ENCODE data around the gene AFG1L. TPM values are rescaled to one million over a fixed set of nuclear protein-coding genes. Genes with fewer than 3 reads are reported as not detected.
"Not testable (repeated sequence)": the region's sequence is repeated elsewhere in the genome, so short reads cannot be mapped to it uniquely, and the experiment has no call there.

The AFG1L gene
- polyA plus RNA-seq, 1 of the 3 experiments (the other 2 are of a cell fraction): 0.71 TPM

- 94% methylated on average over 3 of the region's 3 CpGs for WGBS (ENCODE audit: low lambda C conversion rate)
- Histone ChIP-seq H3K9me3 (no peaks in the 10 kb centered on the region), H3F3A (replicated peaks; ENCODE audit: insufficient read depth) (no peaks in the 10 kb centered on the region), H3K4me1 (ENCODE audit: control insufficient read depth in 1 of 2, insufficient read depth in 2 of 2, low read depth in 1 of 2, low read length in 1 of 2) (no peaks in the 10 kb centered on the region), H3K27ac (ENCODE audit: low read depth in 2 of 2, low read length in 1 of 2) (no peak overlapping the region), H4K20me1 (ENCODE audit: insufficient read depth) (no peaks in the 10 kb centered on the region), H3K27me3 (ENCODE audit: insufficient read depth) (no peaks in the 10 kb centered on the region), H3K4me3 (ENCODE audit: low read depth in 2 of 2, low read length in 1 of 2) (no peak overlapping the region; a peak in 1 of 4 replicates), H3K9me2 (no peaks in the 10 kb centered on the region), H3K79me2 (ENCODE audit: insufficient read depth) (no peaks in the 10 kb centered on the region), H2AFZ (ENCODE audit: low read depth) (no peak overlapping the region), H3K36me3 (replicated peaks in 1 of 2; ENCODE audit: control insufficient read depth in 1 of 2, insufficient read depth in 2 of 2, low read length in 1 of 2) (no peaks in the 10 kb centered on the region), H3K4me2 (no peak overlapping the region), H3K9ac (no peak overlapping the region)
- CTCF ChIA-PET: no interaction called here
- POLR2A ChIA-PET: interaction anchor here (0.6 kb wide), 1 partner anchor 58 kb away, joined by 3 read pairs; no protein-coding TSS in a partner anchor
- no peak for DNase-seq
- no peak for TF ChIP-seq USF1 (IDR thresholded peaks at IDR 0.05; ENCODE audit: borderline replicate concordance, low read depth)
- TF ChIP-seq EP300 (IDR thresholded peaks at IDR 0.05; ENCODE audit: borderline replicate concordance in 1 of 2, low read depth in 1 of 2, low read length in 1 of 2): no peak
- no peak for TF ChIP-seq POLR2AphosphoS5 (IDR thresholded peaks at IDR 0.05; ENCODE audit: low read depth, low read length)
- no peak for TF ChIP-seq FOXJ3 (CRISPR knock-in tag; IDR thresholded peaks at IDR 0.05)
Measured at GRCh38 chr6:108446629-108447150, 151.8 kb downstream of the AFG1L start.

- H3K36me3 ChIP-seq (replicated peaks in 1 of 2; ENCODE audit: control insufficient read depth in 1 of 2, insufficient read depth in 2 of 2, low read length in 1 of 2): no peaks in the 10 kb centered on the region
- POLR2A ChIA-PET: no interaction called here
- H3K27me3 ChIP-seq (ENCODE audit: insufficient read depth): no peaks in the 10 kb centered on the region
- CTCF ChIA-PET: no interaction called here
- no peak overlapping the region for H2AFZ ChIP-seq (ENCODE audit: low read depth)
- H3K9me2 ChIP-seq: no peaks in the 10 kb centered on the region
- peaks cover 1% of the 10 kb centered on the region for H3F3A ChIP-seq (replicated peaks; ENCODE audit: insufficient read depth)
- H4K20me1 ChIP-seq (ENCODE audit: insufficient read depth): no peaks in the 10 kb centered on the region
- 93% methylated on average over 1 of the region's 1 CpG for WGBS (ENCODE audit: low lambda C conversion rate)
- H3K9me3 ChIP-seq: no peaks in the 10 kb centered on the region
- no peak overlapping the region for H3K4me3 ChIP-seq (ENCODE audit: low read depth in 2 of 2, low read length in 1 of 2)
- H3K9ac ChIP-seq: no peak overlapping the region
- DNase-seq: no peak
- no peak overlapping the region for H3K4me2 ChIP-seq
- no peaks in the 10 kb centered on the region for H3K79me2 ChIP-seq (ENCODE audit: insufficient read depth)
- H3K27ac ChIP-seq (ENCODE audit: low read depth in 2 of 2, low read length in 1 of 2): no peak overlapping the region
- H3K4me1 ChIP-seq (ENCODE audit: control insufficient read depth in 1 of 2, insufficient read depth in 2 of 2, low read depth in 1 of 2, low read length in 1 of 2): 0 out of 4 replicates have a peak, but pooled peaks cover 0 to 7% of the 10 kb centered on the region in 2 experiments
- no peak for TF ChIP-seq IRF3 (IDR thresholded peaks at IDR 0.05; ENCODE audit: low read depth, low read length)
- no peak for TF ChIP-seq POLR2AphosphoS5 (IDR thresholded peaks at IDR 0.05; ENCODE audit: low read depth, low read length)
- TF ChIP-seq USF1 (IDR thresholded peaks at IDR 0.05; ENCODE audit: borderline replicate concordance, low read depth): no peak
- TF ChIP-seq SMC3 (IDR thresholded peaks at IDR 0.05; ENCODE audit: low read depth, low read length): no peak
- no peak for TF ChIP-seq CHD2 (IDR thresholded peaks at IDR 0.05; ENCODE audit: low read length, partially characterized antibody)
- no peak for TF ChIP-seq FOXM1 (IDR thresholded peaks at IDR 0.05; ENCODE audit: low read depth)
- no peak for TF ChIP-seq CTCF (IDR thresholded peaks at IDR 0.05)
- TF ChIP-seq ELF1 (IDR thresholded peaks at IDR 0.05): no peak
Measured at GRCh38 chr6:108448481-108448880, 153.6 kb downstream of the AFG1L start.

GRCh38 chr6:108449717-108450116 lies 154.9 kb downstream of the AFG1L start:
- CTCF ChIA-PET; H3K4me1 ChIP-seq (ENCODE audit: control insufficient read depth in 1 of 2, insufficient read depth in 2 of 2, low read depth in 1 of 2, low read length in 1 of 2); H3K27me3 ChIP-seq (ENCODE audit: insufficient read depth); H2AFZ ChIP-seq (ENCODE audit: low read depth); H3K79me2 ChIP-seq (ENCODE audit: insufficient read depth); H3F3A ChIP-seq (replicated peaks; ENCODE audit: insufficient read depth); H4K20me1 ChIP-seq (ENCODE audit: insufficient read depth); H3K9me3 ChIP-seq; H3K27ac ChIP-seq (ENCODE audit: low read depth in 2 of 2, low read length in 1 of 2); H3K9ac ChIP-seq; H3K9me2 ChIP-seq; POLR2A ChIA-PET; H3K36me3 ChIP-seq (replicated peaks in 1 of 2; ENCODE audit: control insufficient read depth in 1 of 2, insufficient read depth in 2 of 2, low read length in 1 of 2); H3K4me3 ChIP-seq (ENCODE audit: low read depth in 2 of 2, low read length in 1 of 2); H3K4me2 ChIP-seq; DNase-seq: not testable (repeated sequence)
- no CpG with 5 or more reads among the region's 1 CpG for WGBS (ENCODE audit: low lambda C conversion rate)

Data from SK-N-SH (cell line).